Measurements from ENCODE around the gene MAPKAP1. TPM values are rescaled to one million over a fixed set of nuclear protein-coding genes. Genes with fewer than 3 reads are reported as not detected.

Gene MAPKAP1
- total RNA-seq, 1 donor from 2014 or later: 63.4 TPM

GRCh38 chr9:125399666-125400065 is 307.3 kb downstream of the MAPKAP1 start:
- H3K4me3 Mint-ChIP-seq: no peak overlapping the region
- no peak overlapping the region for H3K27ac Mint-ChIP-seq (ENCODE audit: unreplicated experiment)
- TF ChIP-seq, protein P1, sequence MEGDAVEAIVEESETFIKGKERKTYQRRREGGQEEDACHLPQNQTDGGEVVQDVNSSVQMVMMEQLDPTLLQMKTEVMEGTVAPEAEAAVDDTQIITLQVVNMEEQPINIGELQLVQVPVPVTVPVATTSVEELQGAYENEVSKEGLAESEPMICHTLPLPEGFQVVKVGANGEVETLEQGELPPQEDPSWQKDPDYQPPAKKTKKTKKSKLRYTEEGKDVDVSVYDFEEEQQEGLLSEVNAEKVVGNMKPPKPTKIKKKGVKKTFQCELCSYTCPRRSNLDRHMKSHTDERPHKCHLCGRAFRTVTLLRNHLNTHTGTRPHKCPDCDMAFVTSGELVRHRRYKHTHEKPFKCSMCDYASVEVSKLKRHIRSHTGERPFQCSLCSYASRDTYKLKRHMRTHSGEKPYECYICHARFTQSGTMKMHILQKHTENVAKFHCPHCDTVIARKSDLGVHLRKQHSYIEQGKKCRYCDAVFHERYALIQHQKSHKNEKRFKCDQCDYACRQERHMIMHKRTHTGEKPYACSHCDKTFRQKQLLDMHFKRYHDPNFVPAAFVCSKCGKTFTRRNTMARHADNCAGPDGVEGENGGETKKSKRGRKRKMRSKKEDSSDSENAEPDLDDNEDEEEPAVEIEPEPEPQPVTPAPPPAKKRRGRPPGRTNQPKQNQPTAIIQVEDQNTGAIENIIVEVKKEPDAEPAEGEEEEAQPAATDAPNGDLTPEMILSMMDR (conservative IDR thresholded peaks at IDR 0.05): no peak
- H3K36me3 Mint-ChIP-seq (ENCODE audit: low read depth): no peaks in the 10 kb centered on the region
- no peaks in the 10 kb centered on the region for H3K4me1 Mint-ChIP-seq
- no peaks in the 10 kb centered on the region for H3K27me3 Mint-ChIP-seq (ENCODE audit: low read depth)
- DNase-seq (ENCODE audit: low read depth, low spot score): no peak
- no peaks in the 10 kb centered on the region for H3K9me3 Mint-ChIP-seq

DNA sequence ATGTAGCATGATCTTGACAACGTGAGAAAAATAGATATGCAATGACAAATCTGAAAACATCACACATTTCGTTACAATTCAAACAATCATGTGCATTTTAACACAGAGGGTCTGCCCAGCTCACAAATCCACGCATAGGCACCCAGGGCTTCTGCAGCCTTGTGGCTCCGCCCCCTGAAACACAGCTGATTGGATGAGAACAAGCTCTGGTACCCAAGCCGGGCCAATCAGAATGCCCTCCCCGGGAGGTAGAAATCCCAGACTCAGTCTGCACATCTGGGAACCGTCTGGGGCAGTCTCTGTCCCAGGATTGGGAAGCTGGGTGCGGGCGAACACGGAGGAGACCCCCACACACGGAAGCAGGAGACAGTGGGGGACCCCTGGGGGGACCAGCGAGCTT is 307.8 kb downstream of the MAPKAP1 start:
- no peaks in the 10 kb centered on the region for H3K36me3 Mint-ChIP-seq (ENCODE audit: low read depth)
- H3K27ac Mint-ChIP-seq (ENCODE audit: unreplicated experiment): no peak overlapping the region
- TF ChIP-seq, protein P1 (conservative IDR thresholded peaks at IDR 0.05): no peak
- H3K4me1 Mint-ChIP-seq: no peaks in the 10 kb centered on the region
- no peak overlapping the region for H3K4me3 Mint-ChIP-seq
- DNase-seq (ENCODE audit: low read depth, low spot score): no peak
- H3K27me3 Mint-ChIP-seq (ENCODE audit: low read depth): no peaks in the 10 kb centered on the region
- H3K9me3 Mint-ChIP-seq: no peaks in the 10 kb centered on the region

GRCh38 chr9:125398243-125398642 is 308.8 kb downstream of the MAPKAP1 start:
- Mint-ChIP-seq H3K36me3 (ENCODE audit: low read depth) (no peaks in the 10 kb centered on the region), H3K27ac (ENCODE audit: unreplicated experiment) (no peak overlapping the region), H3K27me3 (ENCODE audit: low read depth) (no peaks in the 10 kb centered on the region), H3K4me1 (no peaks in the 10 kb centered on the region), H3K9me3 (no peaks in the 10 kb centered on the region), H3K4me3 (no peak overlapping the region)
- TF ChIP-seq, protein P1 (conservative IDR thresholded peaks at IDR 0.05): no peak
- no peak for DNase-seq (ENCODE audit: low read depth, low spot score)

DNA sequence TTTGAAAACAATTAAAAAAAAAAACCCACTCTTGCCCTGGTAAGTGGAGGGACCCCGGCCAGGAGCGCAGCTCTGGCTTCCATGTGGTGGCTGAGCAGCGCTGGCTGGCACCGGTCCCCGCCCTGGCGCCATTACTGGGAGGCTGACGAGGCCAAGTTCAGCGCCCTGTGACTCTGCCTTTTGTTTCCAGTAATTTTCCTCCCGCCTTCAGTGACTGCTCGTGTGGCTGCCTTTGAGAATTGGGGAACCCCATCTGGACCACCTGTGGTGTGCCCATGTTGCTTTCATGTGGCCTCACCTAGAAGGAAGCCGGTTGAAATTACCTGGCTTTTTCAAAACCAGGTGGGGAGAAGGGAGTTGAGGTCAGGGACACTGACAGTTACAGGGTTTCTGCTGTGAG is 309.3 kb downstream of the MAPKAP1 start:
- H3K4me1 Mint-ChIP-seq: no peaks in the 10 kb centered on the region
- H3K9me3 Mint-ChIP-seq: no peaks in the 10 kb centered on the region
- H3K27ac Mint-ChIP-seq (ENCODE audit: unreplicated experiment): no peak overlapping the region
- no peak overlapping the region for H3K4me3 Mint-ChIP-seq
- TF ChIP-seq, protein P1 (conservative IDR thresholded peaks at IDR 0.05): no peak
- no peak for DNase-seq (ENCODE audit: low read depth, low spot score)
- no peaks in the 10 kb centered on the region for H3K36me3 Mint-ChIP-seq (ENCODE audit: low read depth)
- no peaks in the 10 kb centered on the region for H3K27me3 Mint-ChIP-seq (ENCODE audit: low read depth)

GRCh38 chr9:125396799-125397198 is 310.2 kb downstream of the MAPKAP1 start:
- Mint-ChIP-seq H3K27ac (ENCODE audit: unreplicated experiment) (no peak overlapping the region), H3K36me3 (ENCODE audit: low read depth) (no peaks in the 10 kb centered on the region), H3K4me3 (no peak overlapping the region), H3K4me1 (no peaks in the 10 kb centered on the region), H3K9me3 (no peaks in the 10 kb centered on the region), H3K27me3 (ENCODE audit: low read depth) (no peaks in the 10 kb centered on the region)
- TF ChIP-seq, protein P1 (conservative IDR thresholded peaks at IDR 0.05): no peak
- no peak for DNase-seq (ENCODE audit: low read depth, low spot score)

GRCh38 chr9:125393426-125393825 is 313.6 kb downstream of the MAPKAP1 start:
- Mint-ChIP-seq H3K27ac (ENCODE audit: unreplicated experiment) (no peak overlapping the region), H3K36me3 (ENCODE audit: low read depth) (no peaks in the 10 kb centered on the region), H3K27me3 (ENCODE audit: low read depth) (no peaks in the 10 kb centered on the region), H3K9me3 (no peaks in the 10 kb centered on the region), H3K4me1 (peaks cover 1% of the 10 kb centered on the region), H3K4me3 (no peak overlapping the region)
- DNase-seq (ENCODE audit: low read depth, low spot score): no peak
- TF ChIP-seq, protein P1 (conservative IDR thresholded peaks at IDR 0.05): no peak

Data from neural crest cell (in vitro differentiated cells).